Mucosa of descending colon (tissue), 3 donors: Measurements from ENCODE around the gene MTMR4. TPM values are rescaled to one million over a fixed set of nuclear protein-coding genes. Genes with fewer than 3 reads are reported as not detected.

Source experiments
- ATAC-seq: fragments of 200-7000 bp; cut with Tn5 transposase; one replicate; pipeline ENCODE4 v1.9.1; 2020; ENCODE audit warnings: mild to moderate bottlenecking, moderate library complexity
- DNase-seq, 3 donors: peaks; one replicate each; pipeline ENCODE4 v3.0.0-alpha.2; 2020
- H3K36me3 ChIP-seq: fragments of 200-600 bp; one replicate; pipeline ENCODE4 v1.8.0; 2021; ENCODE audit warnings: low read depth, mild to moderate bottlenecking
- H3K4me1 ChIP-seq: fragments of 200-600 bp; one replicate; pipeline ENCODE4 v1.8.0; 2021; ENCODE audit warnings: low read depth, mild to moderate bottlenecking
- H3K4me3 ChIP-seq: fragments of 200-600 bp; one replicate; pipeline ENCODE4 v1.8.0; 2021; ENCODE audit warnings: mild to moderate bottlenecking
- H3K9me3 ChIP-seq: fragments of 200-600 bp; one replicate; pipeline ENCODE4 v1.8.0; 2021; ENCODE audit warnings: mild to moderate bottlenecking
- CTCF ChIP-seq: fragments of 200-600 bp; IDR thresholded peaks from one replicate; pipeline ENCODE4 v1.8.0; 2022; ENCODE audit warnings: antibody characterized with exemption, mild to moderate bottlenecking
- intact Hi-C, 2 donors: fragments of 100-400 bp; cut with DNase I in 1 of 2; cut with micrococcal nuclease in 1 of 2; formaldehyde crosslinking; loops; one replicate each; pipeline versions ENCODE4 v1.11.0 to v1.11.1; 2022; cut with DNase I, micrococcal nuclease
- total RNA-seq, 3 donors: library from RNA; stranded (reverse); fragmentation: NEBNext Ultra II Directional in 2 of 3; extraction: Animal tissue kit (Norgen Biotek cat#: 25700) in 2 of 3; gene quantifications; one replicate each; pipeline versions ENCODE4 v1.2.1 to v1.2.4, GENCODE V29; 2021 to 2023
- donor health status: DM: no; HTN: no; CAD: no; lungs with moderate emphysema.
- donor health status: DM: no; HTN: no; CAD: no.
- donor health status: DM: no; HTN: yes; CAD: no.

MTMR4 gene
- total RNA-seq, 3 donors from 2014 or later: 38.9 to 61.9 (median 47.3) TPM

GRCh38 chr17:58531122-58531521 lies 16.7 kb upstream of the MTMR4 start:
- TF ChIP-seq CTCF: no peak
- H3K9me3 ChIP-seq: no peaks in the 10 kb centered on the region
- H3K4me3 ChIP-seq: no peak overlapping the region
- H3K4me1 ChIP-seq: peaks cover 8% of the 10 kb centered on the region
- ATAC-seq: no peak
- H3K36me3 ChIP-seq: no peaks in the 10 kb centered on the region
- no peak for DNase-seq
- intact Hi-C loops: no loop called here

DNA sequence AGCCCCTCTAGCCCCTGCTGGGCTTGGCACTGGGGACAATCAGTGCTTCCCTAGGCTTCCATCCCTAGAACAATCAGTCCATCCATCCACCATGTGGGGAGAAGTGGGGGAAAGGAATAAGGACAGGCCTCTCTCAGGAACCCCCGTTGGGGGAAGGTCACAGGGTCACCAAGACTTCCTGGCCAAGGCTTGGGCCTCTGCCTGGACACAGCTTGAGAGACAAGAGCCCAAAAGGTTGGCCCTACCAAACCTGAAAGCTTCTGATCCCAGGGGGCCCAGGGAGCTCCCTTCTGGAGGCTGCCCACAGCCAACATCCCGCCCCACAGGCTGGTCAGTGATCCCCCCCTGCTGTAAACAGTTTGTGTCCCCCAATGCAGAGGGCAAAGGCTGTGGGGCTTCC lies 16.2 kb upstream of the MTMR4 start:
- H3K9me3 ChIP-seq: no peaks in the 10 kb centered on the region
- H3K4me3 ChIP-seq: no peak overlapping the region
- intact Hi-C loops: no loop called here

DNA sequence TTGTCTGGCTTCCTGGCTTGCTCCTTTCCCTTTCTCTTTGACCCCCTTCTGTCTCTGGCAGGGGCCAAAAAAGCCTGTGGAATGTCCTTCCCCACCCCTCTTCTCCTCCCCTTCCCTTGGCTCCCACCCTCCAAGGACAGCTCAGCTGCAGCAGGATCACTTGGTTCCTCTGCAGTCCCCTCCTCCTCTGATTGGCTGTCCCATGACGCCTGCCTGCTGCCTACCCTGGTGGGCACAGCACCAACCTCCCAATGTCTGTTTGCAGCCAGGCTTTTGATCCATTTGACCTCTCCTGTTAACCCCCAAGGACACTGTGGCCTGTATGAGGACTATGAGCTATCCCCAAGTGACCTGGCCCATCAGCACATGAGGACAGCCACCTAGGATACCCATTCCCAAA lies 14.8 kb upstream of the MTMR4 start:
- ATAC-seq (no peak), DNase-seq (no peak)
- no peak for TF ChIP-seq CTCF
- Histone ChIP-seq H3K9me3 (no peaks in the 10 kb centered on the region), H3K4me3 (no peak overlapping the region), H3K36me3 (no peaks in the 10 kb centered on the region), H3K4me1 (peaks cover 8% of the 10 kb centered on the region)
- intact Hi-C loops: no loop called here

More for the DNA sequence above, 16.2 kb upstream of the MTMR4 start:
- no peak for TF ChIP-seq CTCF
- H3K4me1 ChIP-seq: peaks cover 8% of the 10 kb centered on the region
- ATAC-seq (no peak), DNase-seq (no peak)
- no peaks in the 10 kb centered on the region for H3K36me3 ChIP-seq

DNA sequence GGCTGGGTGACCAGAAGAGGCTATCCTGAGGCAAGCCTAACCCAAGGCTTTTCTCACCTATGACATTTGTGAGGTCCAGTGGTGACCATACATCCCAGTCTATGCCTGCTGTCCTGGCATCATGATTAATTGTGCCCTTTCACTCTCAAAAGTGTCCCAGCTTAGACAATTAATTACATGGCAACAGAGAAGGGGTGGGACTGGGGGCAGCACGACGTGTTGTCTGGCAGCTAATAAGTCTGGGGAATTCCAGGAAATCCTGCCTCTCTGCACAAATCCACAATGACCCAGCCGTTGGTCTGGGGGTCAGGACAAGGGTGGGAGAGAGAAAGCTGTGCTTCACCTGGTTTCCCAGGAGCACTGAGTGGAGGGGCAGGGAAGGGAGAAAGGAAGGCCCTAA lies 14.0 kb upstream of the MTMR4 start:
- Histone ChIP-seq H3K9me3 (no peaks in the 10 kb centered on the region), H3K36me3 (no peaks in the 10 kb centered on the region), H3K4me3 (no peak overlapping the region), H3K4me1 (peaks cover 8% of the 10 kb centered on the region)
- no peak for ATAC-seq
- DNase-seq: no peak
- TF ChIP-seq CTCF: no peak
- intact Hi-C loops: no loop called here

DNA sequence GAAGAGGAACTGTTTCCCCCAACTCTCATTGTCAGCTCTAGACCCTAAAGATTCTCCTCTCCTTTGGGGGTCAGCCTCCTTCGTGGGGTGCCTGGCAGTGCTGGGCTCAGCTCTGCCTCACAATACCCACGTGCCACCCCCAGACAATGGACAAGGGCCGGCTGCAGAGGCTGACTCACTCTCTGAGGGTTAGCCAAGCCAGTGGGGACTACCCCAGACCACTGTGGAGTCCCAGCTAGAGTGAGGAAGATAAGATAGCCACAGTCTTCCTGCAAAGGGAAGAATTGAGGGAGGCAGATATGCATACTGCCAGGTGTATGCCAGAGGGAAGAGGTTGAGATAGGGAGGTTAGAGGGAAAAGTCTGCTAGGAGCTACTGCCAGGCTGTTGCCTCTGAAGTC lies 13.5 kb upstream of the MTMR4 start:
- TF ChIP-seq CTCF: no peak
- intact Hi-C loops: no loop called here
- H3K4me1 ChIP-seq: peaks cover 8% of the 10 kb centered on the region
- DNase-seq: no peak
- no peak overlapping the region for H3K4me3 ChIP-seq
- no peak for ATAC-seq
- H3K9me3 ChIP-seq: no peaks in the 10 kb centered on the region
- no peaks in the 10 kb centered on the region for H3K36me3 ChIP-seq

DNA sequence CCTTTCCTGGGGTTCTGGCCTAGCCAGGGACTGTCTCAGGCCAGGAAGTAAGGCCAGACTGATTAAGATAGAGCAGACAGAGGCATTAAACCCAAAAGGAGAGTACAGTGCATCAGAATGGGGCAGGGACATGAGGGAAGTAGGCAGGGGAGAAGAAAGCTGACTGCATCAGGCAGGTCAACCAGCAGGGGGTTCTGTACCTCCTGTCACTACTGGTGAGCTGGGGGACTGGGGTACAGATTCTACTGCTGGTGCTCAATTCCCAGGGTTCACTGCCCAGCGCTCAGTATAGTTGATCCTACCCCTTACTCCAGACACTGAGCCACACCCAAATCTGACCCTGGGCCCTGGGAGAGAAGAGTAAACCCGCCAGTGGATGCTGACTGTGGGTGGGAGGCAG lies 12.9 kb upstream of the MTMR4 start:
- Histone ChIP-seq H3K4me3 (no peak overlapping the region), H3K4me1 (peaks cover 5% of the 10 kb centered on the region), H3K36me3 (no peaks in the 10 kb centered on the region), H3K9me3 (no peaks in the 10 kb centered on the region)
- ATAC-seq (no peak), DNase-seq (no peak)
- no peak for TF ChIP-seq CTCF
- intact Hi-C loops: no loop called here
